Measurements from ENCODE around the gene PLCB1.
"Not testable (repeated sequence)": the region's sequence is repeated elsewhere in the genome, so short reads cannot be mapped to it uniquely, and the experiment has no call there.

The PLCB1 gene

GRCh38 chr20:8423482-8423881 is 291.4 kb downstream of the PLCB1 start:
- no peak for DNase-seq

- DNase-seq, result no peak
Observed at GRCh38 chr20:8424010-8424409, 291.9 kb downstream of the PLCB1 start.

DNA sequence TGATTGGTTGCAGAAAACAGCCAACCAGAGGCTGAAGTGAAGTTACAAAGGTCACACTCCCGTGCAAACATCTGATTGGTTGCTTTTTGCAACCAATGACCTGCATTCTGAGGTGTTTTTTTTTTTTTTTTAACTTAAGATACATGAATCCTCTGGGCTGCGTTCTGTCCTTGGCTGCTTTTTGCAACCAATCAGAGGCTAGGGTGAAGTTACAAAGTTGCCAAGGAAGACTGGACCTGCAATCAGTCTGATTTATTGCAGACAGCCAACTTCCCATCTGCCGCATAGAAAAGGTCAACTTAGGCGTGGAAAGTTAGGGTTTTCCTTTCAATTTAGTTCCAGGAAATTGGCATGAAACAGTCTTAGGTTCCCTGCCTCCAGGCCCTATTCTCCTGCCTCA is 292.9 kb downstream of the PLCB1 start:
- DNase-seq, result no peak

DNA sequence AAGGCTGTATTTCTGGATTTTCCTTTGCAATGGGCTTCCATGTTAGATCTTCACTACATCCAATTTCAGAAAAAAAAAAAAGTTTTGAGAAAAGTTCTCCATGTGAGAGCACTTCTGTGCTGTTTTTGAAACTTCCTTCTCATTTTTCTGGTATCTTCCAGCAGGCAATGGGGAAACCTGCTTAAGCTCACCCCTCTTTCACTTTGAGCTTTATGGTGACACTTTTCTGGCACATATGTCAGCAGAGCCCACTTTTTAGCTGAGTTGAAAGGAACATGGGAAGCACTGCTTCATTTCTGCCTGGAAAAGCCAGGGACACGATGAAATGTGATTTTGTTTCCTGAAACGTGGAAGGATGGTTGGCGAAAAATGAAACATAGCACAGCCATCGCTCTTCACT is 293.7 kb downstream of the PLCB1 start:
- no peak for DNase-seq

- no peak for DNase-seq
Observed at GRCh38 chr20:8427419-8428040, 295.5 kb downstream of the PLCB1 start.

DNA sequence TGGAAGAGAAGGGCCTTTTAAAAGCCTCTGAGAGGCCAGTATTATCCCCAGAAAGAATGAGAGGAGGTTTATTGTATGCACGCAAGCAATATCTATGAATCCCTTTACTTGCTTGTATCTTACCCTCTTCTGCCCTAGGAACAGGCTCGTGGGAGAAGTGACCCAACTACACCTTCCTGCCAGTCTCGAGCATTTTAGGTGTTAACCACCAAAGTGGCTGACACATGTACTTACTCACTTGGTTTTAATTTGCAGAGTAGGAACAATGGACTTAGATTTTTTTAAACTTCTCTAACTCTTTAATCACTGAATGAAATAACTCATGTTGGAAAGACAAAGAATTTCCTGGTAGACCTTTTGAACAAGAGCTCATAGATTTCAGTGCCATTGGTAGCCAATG is 296.9 kb downstream of the PLCB1 start:
- DNase-seq, result no peak

DNA sequence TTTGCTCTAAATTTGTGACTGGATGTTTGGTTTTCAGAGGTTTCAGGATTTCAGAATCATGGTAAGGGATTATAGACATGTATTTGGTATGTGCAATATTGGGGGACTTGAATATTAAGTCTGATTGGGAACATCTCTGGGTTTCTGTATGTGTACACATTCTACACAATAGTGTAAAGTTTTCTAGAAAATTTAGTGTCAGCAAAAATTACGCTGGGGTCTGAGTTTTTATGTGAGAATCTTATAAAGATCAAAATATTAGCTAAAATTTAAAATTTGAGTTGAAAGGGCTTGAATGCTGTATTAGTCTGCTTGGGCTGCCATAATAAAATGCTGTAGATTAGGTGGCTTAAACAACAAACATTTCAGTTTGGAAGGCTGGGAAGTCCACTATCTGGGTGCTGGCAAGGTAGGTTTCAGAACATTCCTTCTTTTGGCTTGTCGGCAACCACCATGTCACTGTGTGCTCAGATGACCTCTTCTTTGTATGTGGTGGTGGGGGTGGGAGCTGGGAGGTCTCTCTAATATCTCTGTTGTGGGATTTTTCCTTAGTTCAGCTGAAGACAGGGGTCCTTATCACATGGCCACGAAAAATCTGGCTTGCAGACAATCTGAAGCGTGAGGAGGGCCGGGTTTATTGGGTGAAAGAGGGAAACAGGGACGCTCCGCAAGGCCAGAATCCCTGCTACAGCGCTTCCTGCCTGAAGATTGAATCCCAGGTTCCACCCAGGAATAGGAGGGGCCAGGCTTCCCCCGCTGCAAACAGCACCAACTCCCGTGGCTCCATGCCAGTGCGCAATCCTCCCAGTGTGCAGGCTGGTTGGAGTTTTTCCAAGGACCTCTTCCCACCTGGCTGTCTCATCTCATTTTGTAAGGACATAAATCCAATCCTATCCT is 299.7 kb downstream of the PLCB1 start:
- DNase-seq, result peak; percentile 92 to 95

GRCh38 chr20:8432435-8433148 is 300.5 kb downstream of the PLCB1 start:
- DNase-seq, result peak in 1 of 2 experiments; percentile 45

DNA sequence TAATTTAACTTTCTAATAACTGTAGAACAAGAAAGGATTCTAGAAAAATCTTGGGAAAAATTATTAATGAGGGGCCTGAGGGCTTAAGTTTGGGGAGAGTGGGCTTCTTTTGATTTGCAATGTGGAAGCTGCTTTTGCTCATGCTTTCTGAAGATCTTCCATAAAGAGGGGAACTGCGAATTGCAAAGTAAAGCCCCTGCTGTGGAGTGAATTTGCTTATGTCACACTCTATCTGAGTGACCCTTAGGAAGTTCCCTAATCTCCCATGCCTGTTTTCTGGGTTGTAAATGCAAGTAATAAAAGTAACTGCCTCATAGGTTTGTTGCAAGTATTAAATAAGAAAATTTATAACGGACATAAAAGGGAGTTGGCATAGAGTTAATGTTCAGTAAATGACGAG is 301.2 kb downstream of the PLCB1 start:
- no peak for DNase-seq

DNA sequence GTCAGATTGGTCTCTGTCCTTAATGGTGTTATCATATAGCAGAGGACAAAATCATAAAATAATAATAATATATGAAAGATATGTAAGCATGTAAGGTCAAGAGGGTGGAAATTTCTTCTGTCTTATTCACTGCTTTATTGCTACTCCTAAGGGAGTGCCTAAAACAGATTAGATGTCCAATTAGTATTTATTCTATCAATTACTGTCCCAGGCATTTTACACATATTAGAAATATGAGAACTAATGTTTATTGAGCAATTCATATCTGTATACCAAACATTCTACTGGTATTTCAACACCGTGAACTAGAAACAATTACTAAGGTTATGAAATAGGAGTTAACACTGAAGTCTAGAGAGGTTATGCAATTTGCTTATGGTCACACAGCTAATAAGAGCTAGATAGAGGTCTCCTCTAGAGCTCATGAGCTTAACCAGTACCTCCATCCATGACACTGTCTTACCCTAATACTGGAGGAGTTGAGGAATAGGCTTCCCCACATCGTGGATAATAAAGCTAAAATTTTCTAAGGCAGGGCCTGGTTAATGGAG is 302.3 kb downstream of the PLCB1 start:
- no peak for DNase-seq

DNA sequence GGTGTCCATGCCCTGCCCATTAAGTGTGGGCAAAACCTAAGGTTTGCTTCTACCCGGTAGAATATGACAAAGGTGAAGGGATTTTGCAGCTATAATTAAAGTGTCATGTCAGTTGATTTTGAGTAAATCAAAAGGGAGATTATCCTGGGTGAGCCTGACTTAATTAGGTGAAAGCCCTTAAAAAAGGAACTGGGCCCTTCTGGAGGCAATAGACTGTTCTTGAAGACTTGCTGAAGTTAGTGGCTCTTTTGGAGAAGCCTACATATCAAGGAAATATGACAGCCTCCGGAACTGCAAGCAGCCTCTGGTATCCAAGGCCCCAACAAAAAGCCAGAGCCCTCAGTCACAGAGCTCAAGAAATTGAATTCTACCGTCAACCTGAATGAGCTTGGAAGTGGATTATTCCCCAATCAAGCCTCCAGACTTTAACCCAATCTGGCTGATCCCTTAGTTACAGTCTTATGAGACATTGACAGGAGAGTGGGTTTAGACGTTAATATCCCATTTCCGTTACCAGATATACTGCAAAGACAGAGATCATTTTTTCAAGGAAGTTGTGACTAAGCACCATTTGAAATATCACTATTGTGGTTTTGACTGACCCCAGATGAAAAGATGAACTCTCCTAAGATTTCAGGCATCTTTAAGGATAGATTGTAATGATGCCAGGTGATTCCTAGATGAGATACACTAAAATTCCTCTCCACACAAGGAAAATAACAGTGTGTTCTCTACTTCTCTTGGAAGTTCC is 303.4 kb downstream of the PLCB1 start:
- no peak for DNase-seq

GRCh38 chr20:8436938-8437337 is 304.9 kb downstream of the PLCB1 start:
- DNase-seq, result not testable (repeated sequence)

DNA sequence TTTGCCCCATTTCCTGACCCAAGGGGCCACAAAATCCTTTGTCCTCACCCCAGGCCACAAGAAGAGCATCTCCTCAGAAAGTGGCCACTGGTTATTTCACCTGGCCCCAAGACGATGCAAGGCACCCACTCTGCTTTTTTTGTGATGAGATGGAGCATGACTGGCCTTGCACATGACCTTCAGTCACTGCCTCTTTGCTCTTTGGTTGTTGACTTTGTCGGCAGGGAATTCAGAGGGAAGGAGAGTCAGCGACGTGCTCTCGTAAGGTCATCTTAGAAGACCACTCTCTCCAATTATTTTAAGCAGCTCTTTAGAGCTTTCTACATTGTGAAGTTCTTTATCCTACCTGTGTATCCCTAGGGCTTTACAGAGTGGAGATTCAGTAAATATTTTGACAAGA is 306.7 kb downstream of the PLCB1 start:
- no peak for DNase-seq

DNA sequence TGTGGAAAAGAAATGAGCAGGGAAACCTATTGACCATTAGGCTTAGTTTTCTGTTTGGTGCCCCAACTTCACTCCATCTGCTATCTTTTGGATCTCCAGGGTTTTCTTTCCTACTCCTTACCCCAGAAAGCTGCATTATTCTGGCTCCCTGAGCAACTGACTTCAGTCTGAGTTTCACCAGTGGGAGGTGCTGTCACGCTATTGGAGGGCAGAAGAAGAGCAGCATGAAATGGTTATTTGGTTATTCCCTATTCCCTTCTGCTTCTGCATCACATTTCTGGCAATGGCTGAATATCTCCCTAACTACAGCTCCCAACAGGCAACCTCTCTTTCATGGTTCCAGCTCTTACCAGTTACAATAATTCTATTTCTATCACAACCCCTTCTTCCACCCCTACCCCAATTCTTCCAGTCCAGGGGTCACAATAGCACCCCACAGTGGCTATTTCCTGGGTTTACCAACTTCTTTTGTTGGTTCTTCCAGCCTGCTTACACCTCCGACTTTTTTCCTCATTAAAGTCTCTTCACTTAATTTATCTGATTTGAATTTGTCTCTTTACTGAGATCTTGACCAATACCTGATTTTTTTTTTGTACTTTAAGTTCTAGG is 311.5 kb downstream of the PLCB1 start:
- DNase-seq, result no peak

DNA sequence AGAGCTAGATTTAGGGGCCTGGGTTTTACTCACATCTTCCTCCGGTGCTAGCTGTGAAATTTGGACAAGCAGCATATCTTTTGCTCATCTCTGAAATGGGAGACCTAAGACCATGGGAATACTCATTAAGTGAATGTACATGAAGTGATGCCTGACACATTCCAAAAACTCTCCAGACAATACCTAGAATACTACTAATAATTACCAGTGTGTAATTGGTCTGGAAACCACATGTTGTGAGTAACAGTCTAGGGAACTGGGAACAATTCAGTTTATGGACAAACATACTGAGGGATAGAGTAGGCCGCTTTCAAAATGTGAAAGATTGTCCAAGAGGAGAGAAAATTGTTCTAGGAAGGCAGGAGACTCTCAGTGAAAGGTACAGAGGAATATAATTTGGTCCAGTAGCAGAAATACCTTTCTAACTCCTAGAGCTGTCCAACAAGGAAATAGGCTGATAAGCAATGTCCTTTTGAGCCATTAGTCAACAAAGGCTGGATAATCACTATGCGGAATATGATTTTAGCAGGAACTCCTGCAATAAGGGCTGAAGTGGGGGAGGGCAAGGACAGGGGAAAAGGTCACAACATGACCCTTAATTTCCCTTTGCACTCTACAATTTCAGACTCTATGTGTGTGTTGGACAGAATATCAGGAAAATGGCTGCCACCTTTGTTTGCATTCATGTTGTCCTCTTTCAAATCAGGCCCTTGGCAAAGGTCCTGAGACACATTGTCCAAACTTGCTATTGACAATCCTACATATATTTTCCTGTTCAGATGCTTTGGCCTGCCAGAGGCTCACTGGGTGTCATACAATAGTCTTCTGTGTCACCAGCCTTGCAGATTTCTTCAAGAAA is 315.4 kb downstream of the PLCB1 start:
- DNase-seq, result no peak

DNA sequence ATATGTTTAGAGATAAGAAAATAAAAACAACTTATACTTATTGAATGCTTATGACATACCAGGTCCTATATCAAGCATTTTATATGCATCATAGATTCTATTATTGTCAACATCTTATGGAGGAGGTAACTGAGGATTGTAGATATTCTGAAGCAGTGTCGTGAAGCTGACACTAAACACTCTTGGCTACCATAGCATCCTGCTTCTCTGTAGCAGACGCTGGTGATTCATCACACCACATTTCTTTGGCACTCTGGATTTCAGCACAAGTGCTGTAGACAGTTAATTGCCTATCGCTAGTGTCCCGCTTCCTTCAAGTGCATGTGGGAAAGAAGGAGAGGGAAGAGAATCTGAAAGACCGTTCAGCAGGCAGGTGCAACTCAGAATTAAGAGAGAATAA is 317.1 kb downstream of the PLCB1 start:
- DNase-seq, result no peak

DNA sequence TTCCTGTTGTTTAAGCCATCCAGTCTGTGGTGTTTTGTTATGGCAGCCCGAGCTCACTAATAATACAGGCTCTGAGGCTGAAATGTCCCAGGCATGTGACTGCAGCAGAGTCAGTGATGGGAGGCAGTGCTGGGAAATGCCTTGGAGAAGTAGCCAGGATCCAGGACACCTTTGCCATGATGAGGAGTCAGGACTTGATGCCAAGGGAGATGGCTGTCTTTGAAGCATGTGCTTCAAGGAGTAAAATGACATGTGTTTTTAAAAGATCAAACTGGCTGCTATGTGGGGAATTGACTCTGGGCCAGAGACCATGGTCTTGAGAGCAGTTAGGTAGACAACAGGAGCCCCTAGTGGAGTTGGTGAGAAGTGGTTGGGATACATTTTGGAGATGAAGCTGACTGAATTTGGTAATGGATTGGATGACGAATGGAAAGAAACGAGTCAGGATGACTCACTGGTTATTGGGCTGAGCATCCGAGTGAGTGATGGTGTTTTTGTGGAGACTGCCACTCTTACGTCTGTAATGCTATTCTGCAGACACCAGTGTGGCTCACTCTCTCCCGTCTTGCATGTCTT is 322.2 kb downstream of the PLCB1 start:
- peak in 1 of 2 experiments; percentile 15 for DNase-seq

GRCh38 chr20:8456765-8457164 is 324.7 kb downstream of the PLCB1 start:
- DNase-seq, result no peak

DNA sequence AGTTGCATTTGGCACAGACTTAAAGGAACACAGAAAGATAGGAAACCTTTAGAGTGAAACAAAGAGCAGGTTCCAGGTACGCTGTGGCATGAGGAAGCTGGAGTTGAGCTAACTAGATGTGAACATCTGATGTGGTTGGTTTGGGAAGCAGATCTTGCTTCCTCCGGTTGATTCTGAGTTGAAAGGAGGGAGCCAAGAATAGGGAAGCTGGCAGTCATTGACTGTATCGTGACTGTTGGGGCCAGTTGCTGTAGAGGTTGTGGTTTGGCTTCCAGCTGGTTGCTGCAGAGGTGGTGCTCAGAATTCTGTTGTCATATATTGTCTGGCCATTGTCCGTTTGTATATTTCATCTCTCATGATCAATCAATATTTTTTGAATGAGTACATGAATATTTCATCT is 325.9 kb downstream of the PLCB1 start:
- DNase-seq, result no peak

GRCh38 chr20:8461186-8461585 is 329.1 kb downstream of the PLCB1 start:
- no peak for DNase-seq

GRCh38 chr20:8464368-8464767 is 332.3 kb downstream of the PLCB1 start:
- DNase-seq, result no peak

Data from NCI-H2081 (cell line).